HepG2 (cell line): ENCODE measurements around the gene GZF1. TPM values are rescaled to one million over a fixed set of nuclear protein-coding genes. Genes with fewer than 3 reads are reported as not detected.

Experiments
- ARID5B ChIP-seq: IDR thresholded peaks from 2 replicates; pipeline ENCODE4 v1.4.0; 2020; ENCODE audit warnings: mild to moderate bottlenecking, missing genetic modification reagents
- CHD4 ChIP-seq: fragments of 200-600 bp; sonication (generic); IDR thresholded peaks from 2 replicates; pipeline ENCODE4 v1.7.0; 2017; ENCODE audit warnings: mild to moderate bottlenecking, low read length, borderline replicate concordance
- FOXM1 ChIP-seq: sonication (generic); formaldehyde crosslinking; IDR thresholded peaks from 2 replicates; pipeline ENCODE4 v1.5.0; 2020; ENCODE audit warnings: missing genetic modification reagents
- FOXP4 ChIP-seq: sonication (generic); formaldehyde crosslinking; IDR thresholded peaks from 2 replicates; pipeline ENCODE4 v1.4.0; 2020; ENCODE audit warnings: missing genetic modification reagents
- HNF4G ChIP-seq, 2 experiments: sonication (generic) in 1 of 2; formaldehyde crosslinking in 1 of 2; IDR thresholded peaks; 2 replicates each; pipeline versions ENCODE4 v1.4.0 to v1.6.1; 2011 to 2020; ENCODE audit warnings: borderline replicate concordance in 2 of 2, low read depth in 2 of 2, mild to moderate bottlenecking in 2 of 2, low read length in 1 of 2, missing genetic modification reagents in 1 of 2, moderate library complexity in 1 of 2
- HOXA9 ChIP-seq: sonication (generic); formaldehyde crosslinking; IDR thresholded peaks from 2 replicates; pipeline ENCODE4 v1.8.1; 2022; ENCODE audit warnings: missing genetic modification reagents, mild to moderate bottlenecking, moderate library complexity, borderline replicate concordance
- HOXD1 ChIP-seq: sonication (generic); formaldehyde crosslinking; IDR thresholded peaks from 2 replicates; pipeline ENCODE4 v1.5.0; 2020; ENCODE audit warnings: missing genetic modification reagents
- KDM3A ChIP-seq: IDR thresholded peaks from 2 replicates; pipeline ENCODE4 v1.6.1; 2018; ENCODE audit warnings: low read depth, missing compliant biosample characterization
- KDM4B ChIP-seq: sonication (generic); formaldehyde crosslinking; IDR thresholded peaks from 2 replicates; pipeline ENCODE4 v1.4.0; 2020; ENCODE audit warnings: missing genetic modification reagents
- KLF12 ChIP-seq: sonication (generic); formaldehyde crosslinking; IDR thresholded peaks from 2 replicates; pipeline ENCODE4 v1.4.0; 2020; ENCODE audit warnings: missing genetic modification reagents, borderline replicate concordance
- LCORL ChIP-seq, 2 experiments: fragments of 450-650 bp in 1 of 2; sonication (generic) in 1 of 2; formaldehyde crosslinking in 1 of 2; IDR thresholded peaks; 2 replicates each; pipeline versions ENCODE4 v1.5.0 to v1.6.1; 2017 to 2020; ENCODE audit warnings: antibody characterized with exemption in 1 of 2, missing genetic modification reagents in 1 of 2
- MIXL1 ChIP-seq: IDR thresholded peaks from 2 replicates; pipeline ENCODE4 v1.6.1; 2016
- SMARCC2 ChIP-seq: fragments of 450-650 bp; IDR thresholded peaks from 2 replicates; pipeline ENCODE4 v1.6.1; 2017; ENCODE audit warnings: antibody characterized with exemption, mild to moderate bottlenecking
- SOX5 ChIP-seq: IDR thresholded peaks from 2 replicates; pipeline ENCODE4 v1.6.1; 2016; ENCODE audit warnings: borderline replicate concordance
- TCF7L2 ChIP-seq: IDR thresholded peaks from 2 replicates; pipeline ENCODE4 v1.6.1; 2011; ENCODE audit warnings: mild to moderate bottlenecking, low read depth, low read length, moderate library complexity
- ZNF234 ChIP-seq: sonication (generic); formaldehyde crosslinking; conservative IDR thresholded peaks from 2 replicates; pipeline ENCODE4 v1.5.1; 2020; ENCODE audit warnings: mild to moderate bottlenecking, missing genetic modification reagents
- ZNF430 ChIP-seq: sonication (generic); formaldehyde crosslinking; IDR thresholded peaks from 2 replicates; pipeline ENCODE4 v1.9.0; 2021; ENCODE audit warnings: mild to moderate bottlenecking, missing genetic modification reagents
- ZNF512 ChIP-seq: sonication (generic); formaldehyde crosslinking; IDR thresholded peaks from 2 replicates; pipeline ENCODE4 v1.4.0; 2020; ENCODE audit warnings: mild to moderate bottlenecking, missing genetic modification reagents
- ZNF563 ChIP-seq: sonication (generic); formaldehyde crosslinking; IDR thresholded peaks from 2 replicates; pipeline ENCODE4 v1.8.0; 2022; ENCODE audit warnings: mild to moderate bottlenecking, moderate library complexity, missing genetic modification reagents
- ZNF564 ChIP-seq: sonication (generic); formaldehyde crosslinking; IDR thresholded peaks from 2 replicates; pipeline ENCODE4 v1.8.1; 2023; ENCODE audit warnings: mild to moderate bottlenecking, missing genetic modification reagents
- ZNF576 ChIP-seq: sonication (generic); formaldehyde crosslinking; IDR thresholded peaks from 2 replicates; pipeline ENCODE4 v1.4.0; 2020; ENCODE audit warnings: mild to moderate bottlenecking, missing genetic modification reagents
- ZNF772 ChIP-seq: sonication (generic); formaldehyde crosslinking; IDR thresholded peaks from 2 replicates; pipeline ENCODE4 v1.5.0; 2020; ENCODE audit warnings: mild to moderate bottlenecking, missing genetic modification reagents
- polyA plus RNA-seq, 8 experiments: library from polyadenylated mRNA; depleted of rRNA in 3 of 8; stranded (reverse) in 7 of 8; unstranded in 1 of 8; fragments of >200 nt; fragmentation: Illumina TruSeq in 4 of 8; extraction: Trizol in 4 of 8; gene quantifications; 2 replicates each; pipeline versions ENCODE4 v1.2.1 to v1.2.3, GENCODE V29; 2011 to 2016; ENCODE audit warnings: low read depth in 4 of 8, missing spikeins in 1 of 8, mixed read lengths in 1 of 8; ENCODE audit not compliant: insufficient read depth in 1 of 8
- total RNA-seq, 5 experiments: library from RNA; depleted of rRNA; stranded (reverse); fragments of >200 nt; fragmentation: Illumina TruSeq; extraction: Trizol; gene quantifications; 2 replicates each; pipeline ENCODE4 v1.2.3, GENCODE V29; 2016; ENCODE audit warnings: low read depth in 1 of 5

Gene GZF1
- total and polyA plus RNA-seq, 2 of the 13 experiments (the other 11 are each of a cell fraction or from before 2014, with no cell fraction given): 16.9 to 26.0 TPM

- TF ChIP-seq KLF12: no peak
- no peak for TF ChIP-seq ZNF576 (CRISPR knock-in tag)
- no peak for TF ChIP-seq ZNF234 (CRISPR knock-in tag)
- TF ChIP-seq ZNF512 (CRISPR knock-in tag): peak; percentile 84
- peak; percentile 30; the same call in 1 of the 2 replicates for TF ChIP-seq MIXL1 (CRISPR knock-in tag)
- TF ChIP-seq LCORL (IDR thresholded peaks at IDR 0.05): no peak
- no peak for TF ChIP-seq LCORL (CRISPR knock-in tag; IDR thresholded peaks at IDR 0.05)
- no peak for TF ChIP-seq TCF7L2
- TF ChIP-seq FOXP4 (CRISPR knock-in tag): 0 out of 2 replicates have a peak, but pooled peaks have one; percentile 31
- TF ChIP-seq ZNF430 (CRISPR knock-in tag): no peak
- no peak for TF ChIP-seq HOXA9 (CRISPR knock-in tag)
- peak; percentile 96 for TF ChIP-seq ARID5B (CRISPR knock-in tag)
- peak; percentile 35; the same call in 1 of the 2 replicates for TF ChIP-seq HNF4G (IDR thresholded peaks at IDR 0.05; ENCODE audit: borderline replicate concordance, low read depth, low read length)
- TF ChIP-seq HNF4G (CRISPR knock-in tag; IDR thresholded peaks at IDR 0.05; ENCODE audit: borderline replicate concordance, low read depth): peak; percentile 38; the same call in 1 of the 2 replicates
- no peak for TF ChIP-seq SMARCC2
- no peak for TF ChIP-seq HOXD1
- 0 out of 2 replicates have a peak, but pooled peaks have one; percentile 45 for TF ChIP-seq KDM4B
- no peak for TF ChIP-seq ZNF563 (CRISPR knock-in tag)
- no peak for TF ChIP-seq FOXM1 (CRISPR knock-in tag)
- TF ChIP-seq SOX5: peak; percentile 62
- no peak; the same call in 1 of the 2 replicates for TF ChIP-seq KDM3A
- TF ChIP-seq ZNF564: no peak
- no peak for TF ChIP-seq ZNF772 (CRISPR knock-in tag)
- peak; percentile 67; the same call in 1 of the 2 replicates for TF ChIP-seq CHD4
Observed at GRCh38 chr20:23386304-23387117, 24.5 kb downstream of the GZF1 start (continued).
